GM23338 (cell line): ENCODE results near the gene GMPS. TPM values are rescaled to one million over a fixed set of nuclear protein-coding genes. Genes with fewer than 3 reads are reported as not detected.

Experiments
- ATAC-seq: fragments of 200-7000 bp; cut with Tn5 transposase; 3 replicates; pipeline ENCODE4 v1.9.1; 2020
- DNase-seq: peaks from one replicate; pipeline ENCODE4 v3.0.0-alpha.2; 2015; ENCODE audit warnings: low spot score
- H2AFZ ChIP-seq: fragments of 200-600 bp; sonication (generic); 2 replicates; pipeline ENCODE4 v1.8.0; 2016; ENCODE audit warnings: antibody characterized with exemption, mild to moderate bottlenecking, moderate library complexity
- H3F3A ChIP-seq: fragments of 200-600 bp; sonication (generic); replicated peaks from 2 replicates; pipeline ENCODE4 v1.8.0; 2017; ENCODE audit warnings: antibody characterized with exemption, mixed run types, low read depth
- H3K27ac ChIP-seq: fragments of 200-600 bp; sonication (generic); 2 replicates; pipeline ENCODE4 v1.6.1; 2016; ENCODE audit warnings: low read depth
- H3K27me3 ChIP-seq: fragments of 200-600 bp; sonication (generic); 2 replicates; pipeline ENCODE4 v1.8.0; 2016; ENCODE audit warnings: mild to moderate bottlenecking, mixed run types, moderate library complexity; ENCODE audit not compliant: insufficient read depth
- H3K36me3 ChIP-seq: fragments of 200-600 bp; sonication (generic); 2 replicates; pipeline ENCODE4 v1.8.0; 2016; ENCODE audit warnings: mild to moderate bottlenecking; ENCODE audit not compliant: insufficient read depth
- H3K4me1 ChIP-seq: fragments of 200-600 bp; sonication (generic); 2 replicates; pipeline ENCODE4 v1.8.0; 2016; ENCODE audit warnings: mild to moderate bottlenecking, moderate library complexity; ENCODE audit not compliant: insufficient read depth
- H3K4me2 ChIP-seq: fragments of 200-600 bp; sonication (generic); 2 replicates; pipeline ENCODE4 v1.7.1; 2017; ENCODE audit warnings: mixed run types
- H3K4me3 ChIP-seq: fragments of 200-600 bp; sonication (generic); 2 replicates; pipeline ENCODE4 v1.6.1; 2016; ENCODE audit warnings: mixed run types
- H3K79me2 ChIP-seq: fragments of 200-600 bp; sonication (generic); replicated peaks from 2 replicates; pipeline ENCODE4 v1.8.0; 2017; ENCODE audit warnings: mild to moderate bottlenecking; ENCODE audit not compliant: insufficient read depth
- H3K9me2 ChIP-seq: fragments of 200-600 bp; sonication (generic); 2 replicates; pipeline ENCODE4 v1.8.0; 2017; ENCODE audit not compliant: insufficient read depth
- H4K20me1 ChIP-seq: fragments of 200-600 bp; sonication (generic); replicated peaks from 2 replicates; pipeline ENCODE4 v1.8.0; 2017; ENCODE audit warnings: mild to moderate bottlenecking; ENCODE audit not compliant: insufficient read depth
- H3K27ac Mint-ChIP-seq: 2 replicates; pipeline ENCODE4 v1.8.0; 2020; ENCODE audit warnings: inconsistent platforms, mild to moderate bottlenecking, moderate library complexity, mixed read lengths
- H3K27me3 Mint-ChIP-seq: 3 replicates; pipeline ENCODE4 v1.8.0; 2022; ENCODE audit warnings: low read depth, mild to moderate bottlenecking, moderate library complexity, mixed read lengths, inconsistent platforms; ENCODE audit not compliant: insufficient read depth, poor library complexity
- H3K36me3 Mint-ChIP-seq: 3 replicates; pipeline ENCODE4 v1.8.0; 2021; ENCODE audit warnings: low read depth, mild to moderate bottlenecking, inconsistent platforms, moderate library complexity, mixed read lengths
- H3K4me1 Mint-ChIP-seq: 3 replicates; pipeline ENCODE4 v1.8.0; 2020; ENCODE audit warnings: mild to moderate bottlenecking, inconsistent platforms, mixed read lengths
- H3K4me3 Mint-ChIP-seq: 3 replicates; pipeline ENCODE4 v1.8.0; 2021; ENCODE audit warnings: moderate library complexity, mild to moderate bottlenecking, inconsistent platforms, mixed read lengths
- H3K9me3 Mint-ChIP-seq: 3 replicates; pipeline ENCODE4 v1.8.0; 2020; ENCODE audit warnings: moderate library complexity, mild to moderate bottlenecking, inconsistent platforms, mixed read lengths
- CREB1 ChIP-seq: fragments of 250-450 bp; sonication (Bioruptor Pico); IDR thresholded peaks from 2 replicates; pipeline ENCODE4 v1.5.0; 2020; ENCODE audit warnings: low read depth, mild to moderate bottlenecking, moderate library complexity
- CTCF ChIP-seq, 2 experiments: fragments of 200-600 bp in 1 of 2; sonication (generic) in 1 of 2; conservative IDR thresholded peaks; 2 replicates each; pipeline versions ENCODE4 v1.5.1 to v1.6.1; 2016 to 2017; ENCODE audit warnings: antibody characterized with exemption in 2 of 2, low read depth in 2 of 2, mild to moderate bottlenecking in 2 of 2, moderate library complexity in 1 of 2
- ETS1 ChIP-seq: IDR thresholded peaks from 2 replicates; pipeline ENCODE4 v1.6.1; 2016; ENCODE audit warnings: antibody characterized with exemption
- EZH2 ChIP-seq: fragments of 200-600 bp; sonication (generic); IDR thresholded peaks from one replicate; pipeline ENCODE4 v1.8.0; 2017; ENCODE audit warnings: antibody characterized with exemption, mild to moderate bottlenecking, low read depth; ENCODE audit not compliant: unreplicated experiment
- EZH2phosphoT487 ChIP-seq: fragments of 200-600 bp; sonication (generic); IDR thresholded peaks from one replicate; pipeline ENCODE4 v1.8.1; 2018; ENCODE audit warnings: antibody characterized with exemption; ENCODE audit not compliant: unreplicated experiment
- NANOG ChIP-seq: IDR thresholded peaks from 2 replicates; pipeline ENCODE4 v1.6.1; 2016; ENCODE audit warnings: antibody characterized with exemption, borderline replicate concordance
- POLR2AphosphoS5 ChIP-seq: IDR thresholded peaks from 2 replicates; pipeline ENCODE4 v1.6.1; 2016; ENCODE audit warnings: antibody characterized with exemption, low read depth
- REST ChIP-seq: IDR thresholded peaks from one replicate; pipeline ENCODE4 v1.6.1; 2018; ENCODE audit warnings: antibody characterized with exemption; ENCODE audit not compliant: unreplicated experiment
- STAT1 ChIP-seq: IDR thresholded peaks from one replicate; pipeline ENCODE4 v1.6.1; 2016; ENCODE audit warnings: antibody characterized with exemption; ENCODE audit not compliant: unreplicated experiment
- ZNF331 ChIP-seq: fragments of 250-450 bp; sonication (Bioruptor Pico); IDR thresholded peaks from 2 replicates; pipeline ENCODE4 v1.5.0; 2020; ENCODE audit warnings: low read depth, mild to moderate bottlenecking, moderate library complexity
- polyA plus RNA-seq: library from polyadenylated mRNA; unstranded; fragments of >200 nt; fragmentation: Nextera tagmentation; extraction: Ambion mirVana; gene quantifications from 2 replicates; pipeline ENCODE4 v1.2.1, GENCODE V29; 2016
- total RNA-seq: library from RNA; depleted of rRNA; stranded (reverse); fragments of >200 nt; shearing (Covaris generic); gene quantifications from 2 replicates; pipeline ENCODE4 v1.2.3, GENCODE V29; 2014

Gene GMPS
- total and polyA plus RNA-seq, 2 experiments from 2014 or later: 72.0 to 145 TPM

GRCh38 chr3:155983834-155984474 lies 113.5 kb downstream of the GMPS start:
- Histone ChIP-seq H3K27ac (no peak overlapping the region), H3K27me3 (no peaks in the 10 kb centered on the region), H3K79me2 (no peaks in the 10 kb centered on the region), H4K20me1 (no peaks in the 10 kb centered on the region), H3K4me1 (peaks cover 7% of the 10 kb centered on the region), H2AFZ (peak overlapping the region; percentile 77; the same call in 1 of the 2 replicates), H3K4me2 (no peak overlapping the region), H3K36me3 (no peaks in the 10 kb centered on the region), H3K9me2 (no peaks in the 10 kb centered on the region), H3K4me3 (no peak overlapping the region), H3F3A (no peaks in the 10 kb centered on the region)
- Mint-ChIP-seq H3K36me3 (no peaks in the 10 kb centered on the region), H3K4me1 (peaks cover 5% of the 10 kb centered on the region; the same call in 2 of the 3 replicates), H3K9me3 (no peaks in the 10 kb centered on the region), H3K27me3 (peaks cover 2% of the 10 kb centered on the region), H3K27ac (no peak overlapping the region), H3K4me3 (no peak overlapping the region)
- peak; percentile 44 for DNase-seq
- peak; percentile 35; the same call in 2 of the 3 replicates for ATAC-seq
- TF ChIP-seq ETS1 (no peak), EZH2 (no peak), CTCF (conservative IDR thresholded peaks at IDR 0.05; ENCODE audit: low read depth in 2 of 2) (peak; percentile 56 to 60), POLR2AphosphoS5 (no peak), EZH2phosphoT487 (no peak), ZNF331 (CRISPR knock-in tag) (no peak)

- H3K4me3 Mint-ChIP-seq: no peak overlapping the region
- no peaks in the 10 kb centered on the region for H3K79me2 ChIP-seq
- peaks cover 2% of the 10 kb centered on the region for H3K27me3 Mint-ChIP-seq
- H3K36me3 Mint-ChIP-seq: no peaks in the 10 kb centered on the region
- ATAC-seq: no peak
- no peak overlapping the region for H3K27ac ChIP-seq
- no peaks in the 10 kb centered on the region for H3K27me3 ChIP-seq
- no peaks in the 10 kb centered on the region for H3K36me3 ChIP-seq
- H3K9me2 ChIP-seq: no peaks in the 10 kb centered on the region
- no peaks in the 10 kb centered on the region for H4K20me1 ChIP-seq
- H3K4me3 ChIP-seq: no peak overlapping the region
- H3K4me1 ChIP-seq: peaks cover 7% of the 10 kb centered on the region
- peaks cover 5% of the 10 kb centered on the region; the same call in 2 of the 3 replicates for H3K4me1 Mint-ChIP-seq
- no peak overlapping the region for H2AFZ ChIP-seq
- no peak overlapping the region for H3K4me2 ChIP-seq
- no peak overlapping the region for H3K27ac Mint-ChIP-seq
- DNase-seq: no peak
- H3K9me3 Mint-ChIP-seq: no peaks in the 10 kb centered on the region
- no peaks in the 10 kb centered on the region for H3F3A ChIP-seq
- no peak for TF ChIP-seq ZNF331 (CRISPR knock-in tag)
- TF ChIP-seq STAT1: no peak
- no peak for TF ChIP-seq NANOG
- no peak for TF ChIP-seq CTCF (conservative IDR thresholded peaks at IDR 0.05; ENCODE audit: low read depth in 2 of 2)
- no peak for TF ChIP-seq ETS1
- no peak for TF ChIP-seq CREB1 (CRISPR knock-in tag)
- no peak for TF ChIP-seq REST
- TF ChIP-seq EZH2: no peak
Observed at GRCh38 chr3:155984791-155985417, 114.5 kb downstream of the GMPS start.
